ENCODE results near the gene TMEM253.

GRCh38 chr14:21113369-21113768 lies 12.5 kb downstream of the TMEM253 start:
- TF ChIP-seq CTCF (IDR thresholded peaks at IDR 0.05) = no peak
- no peak for TF ChIP-seq ZFX (IDR thresholded peaks at IDR 0.05; ENCODE audit: borderline replicate concordance)
